Measurements from ENCODE around the gene TRIM7. TPM values are rescaled to one million over a fixed set of nuclear protein-coding genes. Genes with fewer than 3 reads are reported as not detected.

Gene TRIM7
- total RNA-seq, 2 experiments from 2014 or later, result 3.4 to 3.8 TPM

GRCh38 chr5:181152406-181152805 lies 52.6 kb downstream of the TRIM7 start:
- peaks cover 5% of the 10 kb centered on the region for H3K4me1 Mint-ChIP-seq (ENCODE audit: low read depth)
- DNase-seq (no peak), ATAC-seq (ENCODE audit: poor library complexity) (no peak)
- Histone ChIP-seq H3K9me3 (ENCODE audit: control insufficient read depth in 1 of 2, insufficient read depth in 1 of 2, low read length in 2 of 2) (no peaks in the 10 kb centered on the region), H3K27ac (ENCODE audit: low read depth in 1 of 2, low read length in 2 of 2) (no peak overlapping the region), H3K4me3 (ENCODE audit: low read length) (no peak overlapping the region), H3K36me3 (ENCODE audit: insufficient read depth, low read length) (no peaks in the 10 kb centered on the region), H3K27me3 (ENCODE audit: control insufficient read depth in 1 of 2, insufficient read depth in 2 of 2, low read length in 2 of 2) (peaks cover 0 to 19% of the 10 kb centered on the region in 2 experiments), H3K4me1 (ENCODE audit: insufficient read depth, low read length) (no peaks in the 10 kb centered on the region)
- TF ChIP-seq CTCF (IDR thresholded peaks at IDR 0.05), result no peak
- H3K27ac Mint-ChIP-seq, result no peak overlapping the region
- no peaks in the 10 kb centered on the region for H3K9me3 Mint-ChIP-seq
- intact Hi-C loops (cut with DNase I, micrococcal nuclease), result loop anchor here (10.0 kb wide), 2 partner anchors 368 to 658 kb away; partner anchors contain the start of gene CNOT6 (in 1 of the 2)
- no peaks in the 10 kb centered on the region for H3K36me3 Mint-ChIP-seq (ENCODE audit: low read depth)
- H3K27me3 Mint-ChIP-seq, result peaks cover 21% of the 10 kb centered on the region
- CTCF ChIA-PET, result no interaction called here
- POLR2A ChIA-PET, result no interaction called here
- H3K4me3 Mint-ChIP-seq, result no peak overlapping the region

- ATAC-seq (ENCODE audit: poor library complexity), result no peak
- Histone ChIP-seq H3K4me3 (ENCODE audit: low read length) (no peak overlapping the region), H3K27me3 (ENCODE audit: control insufficient read depth in 1 of 2, insufficient read depth in 2 of 2, low read length in 2 of 2) (peaks cover 0 to 22% of the 10 kb centered on the region in 2 experiments), H3K9me3 (ENCODE audit: control insufficient read depth in 1 of 2, insufficient read depth in 1 of 2, low read length in 2 of 2) (no peaks in the 10 kb centered on the region), H3K4me1 (ENCODE audit: insufficient read depth, low read length) (no peaks in the 10 kb centered on the region), H3K36me3 (ENCODE audit: insufficient read depth, low read length) (no peaks in the 10 kb centered on the region), H3K27ac (ENCODE audit: low read depth in 1 of 2, low read length in 2 of 2) (no peak overlapping the region)
- H3K4me1 Mint-ChIP-seq (ENCODE audit: low read depth), result peaks cover 5% of the 10 kb centered on the region
- DNase-seq, result no peak
- no peaks in the 10 kb centered on the region for H3K9me3 Mint-ChIP-seq
- no peak overlapping the region for H3K27ac Mint-ChIP-seq
- ChIA-PET CTCF (no interaction called here), POLR2A (no interaction called here)
- intact Hi-C loops (cut with DNase I, micrococcal nuclease), result loop anchor here (10.0 kb wide), 2 partner anchors 366 to 656 kb away; partner anchors contain the start of gene CNOT6 (in 1 of the 2)
- no peak for TF ChIP-seq CTCF (IDR thresholded peaks at IDR 0.05)
- H3K4me3 Mint-ChIP-seq, result no peak overlapping the region
- peaks cover 31% of the 10 kb centered on the region for H3K27me3 Mint-ChIP-seq
- no peaks in the 10 kb centered on the region for H3K36me3 Mint-ChIP-seq (ENCODE audit: low read depth)
Measured at GRCh38 chr5:181151146-181151545, 53.9 kb downstream of the TRIM7 start.

- CTCF ChIA-PET, result no interaction called here
- Mint-ChIP-seq H3K27me3 (peaks cover 37% of the 10 kb centered on the region), H3K27ac (no peak overlapping the region), H3K36me3 (ENCODE audit: low read depth) (no peaks in the 10 kb centered on the region), H3K4me1 (ENCODE audit: low read depth) (peaks cover 5% of the 10 kb centered on the region), H3K4me3 (no peak overlapping the region), H3K9me3 (no peaks in the 10 kb centered on the region)
- peaks cover 0 to 5% of the 10 kb centered on the region in 2 experiments for H3K9me3 ChIP-seq (ENCODE audit: control insufficient read depth in 1 of 2, insufficient read depth in 1 of 2, low read length in 2 of 2)
- no peak for DNase-seq
- intact Hi-C loops (cut with DNase I, micrococcal nuclease), result loop anchor here (10.0 kb wide), 2 partner anchors 365 to 655 kb away; partner anchors contain the start of gene CNOT6 (in 1 of the 2)
- no peak for ATAC-seq (ENCODE audit: poor library complexity)
- TF ChIP-seq CTCF (IDR thresholded peaks at IDR 0.05), result no peak
- peaks cover 0 to 22% of the 10 kb centered on the region in 2 experiments for H3K27me3 ChIP-seq (ENCODE audit: control insufficient read depth in 1 of 2, insufficient read depth in 2 of 2, low read length in 2 of 2)
- no peaks in the 10 kb centered on the region for H3K4me1 ChIP-seq (ENCODE audit: insufficient read depth, low read length)
- POLR2A ChIA-PET, result no interaction called here
- no peaks in the 10 kb centered on the region for H3K36me3 ChIP-seq (ENCODE audit: insufficient read depth, low read length)
- H3K27ac ChIP-seq (ENCODE audit: low read depth in 1 of 2, low read length in 2 of 2), result no peak overlapping the region
- H3K4me3 ChIP-seq (ENCODE audit: low read length), result no peak overlapping the region
Measured at GRCh38 chr5:181149806-181150733, 54.9 kb downstream of the TRIM7 start.

Measured in CD4-positive, alpha-beta T cell (primary cell).